Measurements from ENCODE around the gene SGCG.

- TF ChIP-seq CTCF (conservative IDR thresholded peaks at IDR 0.05; ENCODE audit: low read length), result no peak
- no peak for TF ChIP-seq EZH2phosphoT487 (IDR thresholded peaks at IDR 0.05; ENCODE audit: borderline replicate concordance)
Observed at GRCh38 chr13:23350009-23350408, 169.2 kb downstream of the SGCG start.

Measured in Loucy (cell line).